HepG2 (cell line): ENCODE data around the gene ATPAF1. TPM values are rescaled to one million over a fixed set of nuclear protein-coding genes. Genes with fewer than 3 reads are reported as not detected.

Experiments
- ATAC-seq: fragments of 200-7000 bp; cut with Tn5 transposase; 3 replicates; pipeline ENCODE4 v1.9.1; 2020; ENCODE audit warnings: mild to moderate bottlenecking, moderate library complexity
- BruUV-seq: library from RNA; stranded (reverse); fragments of 400-500 nt; replicated peaks from 2 replicates; lab custom pipeline; 2021; lab: Mats Ljungman, UMichigan
- CTCF ChIA-PET: fragments of 300-600 bp; formaldehyde crosslinking; extraction: SDS; loops from one replicate; lab custom pipeline; 2021; ENCODE audit warnings: low total read pairs, inconsistent platforms, low intra/inter-chr PET ratio; lab: Yijun Ruan, JAX
- POLR2A ChIA-PET: fragments of 350-600 bp; sonication (Branson Sonifier 250); formaldehyde crosslinking; loops from one replicate; lab custom pipeline; 2020; ENCODE audit warnings: antibody characterized with exemption, inconsistent platforms; lab: Yijun Ruan, JAX
- DNase-seq: peaks from one replicate; pipeline ENCODE4 v3.0.0-alpha.2; 2015; ENCODE audit warnings: low spot score
- FAIRE-seq: peaks from 3 replicates; lab custom pipeline; 2011; peaks lifted over from hg19 to GRCh38; lab: Jason Lieb, UNC
- H2AFZ ChIP-seq: one replicate; pipeline ENCODE4 v1.6.1; 2011; ENCODE audit warnings: low read length, inconsistent platforms
- H3K27ac ChIP-seq: fragments of 300-600 bp; 3 replicates; pipeline ENCODE4 v1.8.0; 2011; ENCODE audit warnings: mixed run types, mild to moderate bottlenecking, mixed read lengths, low read length, inconsistent platforms; ENCODE audit not compliant: insufficient read depth; ENCODE audit errors: extremely low read length
- H3K27me3 ChIP-seq, 2 experiments: fragments of 200-600 bp in 1 of 2; 2 replicates in 1 of 2; 3 replicates in 1 of 2; pipeline versions ENCODE4 v1.6.0 to v1.8.0; 2011; ENCODE audit warnings: low read length in 2 of 2, mild to moderate bottlenecking in 2 of 2, moderate library complexity in 2 of 2, inconsistent platforms in 1 of 2; ENCODE audit not compliant: insufficient read depth in 2 of 2, control insufficient read depth in 1 of 2
- H3K36me3 ChIP-seq, 2 experiments: fragments of 200-600 bp in 1 of 2; replicated peaks in 1 of 2; 2 replicates in 1 of 2; 3 replicates in 1 of 2; pipeline versions ENCODE4 v1.5.1 to v1.8.0; 2011; ENCODE audit warnings: low read length in 2 of 2, inconsistent platforms in 1 of 2; ENCODE audit not compliant: insufficient read depth in 2 of 2, control insufficient read depth in 1 of 2
- H3K4me1 ChIP-seq: 2 replicates; pipeline ENCODE4 v1.5.1; 2012; ENCODE audit warnings: low read length, inconsistent platforms; ENCODE audit not compliant: insufficient read depth
- H3K4me2 ChIP-seq: 2 replicates; pipeline ENCODE4 v1.6.0; 2011; ENCODE audit warnings: low read depth, low read length, inconsistent platforms
- H3K4me3 ChIP-seq, 3 experiments: fragments of 200-600 bp in 1 of 3; sonication (generic), shearing (Covaris generic) in 1 of 3; replicated peaks in 1 of 3; 2 replicates each; pipeline ENCODE4 v1.5.1; 2011 to 2016; ENCODE audit warnings: low read length in 3 of 3, inconsistent platforms in 2 of 3, low read depth in 2 of 3, mild to moderate bottlenecking in 2 of 3, control low read depth in 1 of 3, mixed read lengths in 1 of 3; ENCODE audit not compliant: insufficient read depth in 1 of 3
- H3K79me2 ChIP-seq: one replicate; pipeline ENCODE4 v1.6.1; 2011; ENCODE audit warnings: low read length, inconsistent platforms; ENCODE audit not compliant: insufficient read depth
- H3K9ac ChIP-seq: 2 replicates; pipeline ENCODE4 v1.6.0; 2011; ENCODE audit warnings: mild to moderate bottlenecking, low read depth, low read length, inconsistent platforms; ENCODE audit not compliant: insufficient read depth
- H3K9me3 ChIP-seq: 2 replicates; pipeline ENCODE4 v1.5.1; 2012; ENCODE audit warnings: mild to moderate bottlenecking, low read length
- H4K20me1 ChIP-seq: 2 replicates; pipeline ENCODE4 v1.6.0; 2011; ENCODE audit warnings: inconsistent platforms, mild to moderate bottlenecking, low read length, moderate library complexity; ENCODE audit not compliant: insufficient read depth
- CHCHD3 ChIP-seq: sonication (generic); formaldehyde crosslinking; IDR thresholded peaks from 2 replicates; pipeline ENCODE4 v1.8.0; 2022; ENCODE audit warnings: mild to moderate bottlenecking, missing genetic modification reagents, moderate library complexity
- EZH2 ChIP-seq: conservative IDR thresholded peaks from 2 replicates; pipeline ENCODE4 v1.6.1; 2012; ENCODE audit warnings: mild to moderate bottlenecking, low read depth, low read length, moderate library complexity
- GZF1 ChIP-seq: sonication (generic); formaldehyde crosslinking; IDR thresholded peaks from 2 replicates; pipeline ENCODE4 v1.5.1; 2020; ENCODE audit warnings: mild to moderate bottlenecking, missing genetic modification reagents
- HNRNPUL1 ChIP-seq: fragments of 200-400 bp; formaldehyde crosslinking; IDR thresholded peaks from 2 replicates; pipeline ENCODE4 v1.6.1; 2017; ENCODE audit warnings: low read depth, mild to moderate bottlenecking, low read length, moderate library complexity
- JDP2 ChIP-seq: sonication (generic); formaldehyde crosslinking; IDR thresholded peaks from 2 replicates; pipeline ENCODE4 v1.8.1; 2022; ENCODE audit warnings: missing genetic modification reagents, borderline replicate concordance
- MED1 ChIP-seq: sonication (generic); formaldehyde crosslinking; IDR thresholded peaks from 2 replicates; pipeline ENCODE4 v1.4.0; 2020; ENCODE audit warnings: missing genetic modification reagents
- MIER2 ChIP-seq: IDR thresholded peaks from 2 replicates; pipeline ENCODE4 v1.6.1; 2016; ENCODE audit warnings: missing biosample characterization, missing genetic modification reagents
- SRY ChIP-seq: sonication (generic); formaldehyde crosslinking; IDR thresholded peaks from 2 replicates; pipeline ENCODE4 v1.8.0; 2022; ENCODE audit warnings: mild to moderate bottlenecking, missing genetic modification reagents
- ZNF256 ChIP-seq: sonication (generic); formaldehyde crosslinking; conservative IDR thresholded peaks from 2 replicates; pipeline ENCODE4 v1.4.0; 2020; ENCODE audit warnings: missing genetic modification reagents
- WGBS: methylation state at CpG from one replicate; pipeline ENCODE4 v1.1.6; 2017; ENCODE audit warnings: low lambda C conversion rate; 5-methylcytosine and 5-hydroxymethylcytosine counted together
- in situ Hi-C: cut with HindIII; loops from 2 replicates; pipeline ENCODE4 v1.10.0; 2017; ENCODE audit warnings: low pct_unique_long_range_greater_than_20kb; ENCODE audit not compliant: extremely low pct_ligation_motif_present
- intact Hi-C: fragments of 100-400 bp; cut with micrococcal nuclease; formaldehyde crosslinking; loops from one replicate; pipeline ENCODE4 v1.10.0; 2022; ENCODE audit not compliant: unreplicated experiment
- polyA plus RNA-seq, 8 experiments: library from polyadenylated mRNA; depleted of rRNA in 3 of 8; stranded (reverse) in 7 of 8; unstranded in 1 of 8; fragments of >200 nt; fragmentation: Illumina TruSeq in 4 of 8; extraction: Trizol in 4 of 8; gene quantifications; 2 replicates each; pipeline versions ENCODE4 v1.2.1 to v1.2.3, GENCODE V29; 2011 to 2016; ENCODE audit warnings: low read depth in 4 of 8, missing spikeins in 1 of 8, mixed read lengths in 1 of 8; ENCODE audit not compliant: insufficient read depth in 1 of 8
- total RNA-seq, 5 experiments: library from RNA; depleted of rRNA; stranded (reverse); fragments of >200 nt; fragmentation: Illumina TruSeq; extraction: Trizol; gene quantifications; 2 replicates each; pipeline ENCODE4 v1.2.3, GENCODE V29; 2016; ENCODE audit warnings: low read depth in 1 of 5
- TF ChIP-seq, protein P1 (sequence below): sonication (generic); formaldehyde crosslinking; IDR thresholded peaks from 2 replicates; pipeline ENCODE4 v1.4.0; 2020; ENCODE audit warnings: missing genetic modification reagents, mild to moderate bottlenecking, borderline replicate concordance

ATPAF1 gene
- total and polyA plus RNA-seq, 2 of the 13 experiments (the other 11 are each of a cell fraction or from before 2014, with no cell fraction given), result 66.6 to 76.7 TPM

DNA sequence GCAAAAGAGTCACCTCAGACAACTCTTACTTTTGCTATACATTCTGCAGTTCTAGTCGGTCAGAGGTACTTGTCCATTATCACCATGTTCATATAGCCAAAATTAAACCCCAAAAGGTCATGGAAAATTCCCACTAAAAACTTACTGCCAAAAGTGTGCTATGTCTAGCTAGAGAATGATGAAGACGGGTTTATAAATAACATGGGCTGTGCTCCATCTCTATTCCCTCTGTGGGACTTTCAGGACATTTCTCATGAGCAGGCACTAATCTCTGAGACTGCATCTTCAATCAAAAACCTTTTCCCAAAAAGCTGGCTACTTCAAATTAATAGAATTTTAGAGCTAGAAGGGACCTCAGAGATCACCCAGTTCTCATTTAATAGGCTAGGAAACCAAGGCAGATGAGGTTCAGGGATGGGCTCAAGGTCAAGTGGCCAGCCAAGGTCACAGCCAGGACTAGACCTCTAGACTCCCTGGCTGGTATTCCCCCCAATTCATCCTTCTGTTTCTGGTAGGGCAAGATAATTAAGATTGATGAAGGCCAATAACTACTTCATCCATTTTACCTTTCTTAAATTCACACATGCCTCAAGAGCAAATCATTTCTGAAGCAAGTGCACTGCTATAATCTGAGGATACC, 30.6 kb downstream of the ATPAF1 start:
- no peak for FAIRE-seq
- H2AFZ ChIP-seq, result no peak overlapping the region
- no peak for ATAC-seq
- intact Hi-C loops (no loop called here), in situ Hi-C loops (no loop called here)
- H3K9ac ChIP-seq, result no peak overlapping the region
- no peak for DNase-seq
- ChIA-PET CTCF (no interaction called here), POLR2A (no interaction called here)
- H3K27me3 ChIP-seq, result no peaks in the 10 kb centered on the region
- TF ChIP-seq MIER2 (CRISPR knock-in tag) (no peak), GZF1 (no peak), HNRNPUL1 (no peak), EZH2 (no peak), SRY (CRISPR knock-in tag) (no peak), JDP2 (CRISPR knock-in tag) (no peak), CHCHD3 (no peak), ZNF256 (no peak), MED1 (CRISPR knock-in tag) (no peak)
- TF ChIP-seq, protein P1, sequence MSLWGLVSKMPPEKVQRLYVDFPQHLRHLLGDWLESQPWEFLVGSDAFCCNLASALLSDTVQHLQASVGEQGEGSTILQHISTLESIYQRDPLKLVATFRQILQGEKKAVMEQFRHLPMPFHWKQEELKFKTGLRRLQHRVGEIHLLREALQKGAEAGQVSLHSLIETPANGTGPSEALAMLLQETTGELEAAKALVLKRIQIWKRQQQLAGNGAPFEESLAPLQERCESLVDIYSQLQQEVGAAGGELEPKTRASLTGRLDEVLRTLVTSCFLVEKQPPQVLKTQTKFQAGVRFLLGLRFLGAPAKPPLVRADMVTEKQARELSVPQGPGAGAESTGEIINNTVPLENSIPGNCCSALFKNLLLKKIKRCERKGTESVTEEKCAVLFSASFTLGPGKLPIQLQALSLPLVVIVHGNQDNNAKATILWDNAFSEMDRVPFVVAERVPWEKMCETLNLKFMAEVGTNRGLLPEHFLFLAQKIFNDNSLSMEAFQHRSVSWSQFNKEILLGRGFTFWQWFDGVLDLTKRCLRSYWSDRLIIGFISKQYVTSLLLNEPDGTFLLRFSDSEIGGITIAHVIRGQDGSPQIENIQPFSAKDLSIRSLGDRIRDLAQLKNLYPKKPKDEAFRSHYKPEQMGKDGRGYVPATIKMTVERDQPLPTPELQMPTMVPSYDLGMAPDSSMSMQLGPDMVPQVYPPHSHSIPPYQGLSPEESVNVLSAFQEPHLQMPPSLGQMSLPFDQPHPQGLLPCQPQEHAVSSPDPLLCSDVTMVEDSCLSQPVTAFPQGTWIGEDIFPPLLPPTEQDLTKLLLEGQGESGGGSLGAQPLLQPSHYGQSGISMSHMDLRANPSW (CRISPR knock-in tag), result no peak
- no peak overlapping the region for H3K27ac ChIP-seq
- peaks cover 11% of the 10 kb centered on the region for H3K4me1 ChIP-seq
- no TSS peak for BruUV-seq
- 50% methylated on average over 2 of the region's 2 CpGs for WGBS
- peaks cover 2 to 24% of the 10 kb centered on the region in 2 experiments; a peak in 3 of 5 replicates for H3K36me3 ChIP-seq
- H3K4me2 ChIP-seq, result no peak overlapping the region
- H3K4me3 ChIP-seq, result no peak overlapping the region
- no peaks in the 10 kb centered on the region for H4K20me1 ChIP-seq
- no peaks in the 10 kb centered on the region for H3K9me3 ChIP-seq
- H3K79me2 ChIP-seq, result no peaks in the 10 kb centered on the region
